ENCODE data around the gene AEBP1.

- TF ChIP-seq CTCF (IDR thresholded peaks at IDR 0.05; ENCODE audit: borderline replicate concordance, extremely low read depth, low read length, poor library complexity, severe bottlenecking): no peak
- no peak for TF ChIP-seq EZH2 (IDR thresholded peaks at IDR 0.05; ENCODE audit: borderline replicate concordance, low read depth, low read length, severe bottlenecking)
Observed at GRCh38 chr7:44063894-44064651, 40.1 kb upstream of the AEBP1 start.

Measured in DND-41 (cell line).